ENCODE measurements around the gene PIAS2.

The PIAS2 gene

DNA sequence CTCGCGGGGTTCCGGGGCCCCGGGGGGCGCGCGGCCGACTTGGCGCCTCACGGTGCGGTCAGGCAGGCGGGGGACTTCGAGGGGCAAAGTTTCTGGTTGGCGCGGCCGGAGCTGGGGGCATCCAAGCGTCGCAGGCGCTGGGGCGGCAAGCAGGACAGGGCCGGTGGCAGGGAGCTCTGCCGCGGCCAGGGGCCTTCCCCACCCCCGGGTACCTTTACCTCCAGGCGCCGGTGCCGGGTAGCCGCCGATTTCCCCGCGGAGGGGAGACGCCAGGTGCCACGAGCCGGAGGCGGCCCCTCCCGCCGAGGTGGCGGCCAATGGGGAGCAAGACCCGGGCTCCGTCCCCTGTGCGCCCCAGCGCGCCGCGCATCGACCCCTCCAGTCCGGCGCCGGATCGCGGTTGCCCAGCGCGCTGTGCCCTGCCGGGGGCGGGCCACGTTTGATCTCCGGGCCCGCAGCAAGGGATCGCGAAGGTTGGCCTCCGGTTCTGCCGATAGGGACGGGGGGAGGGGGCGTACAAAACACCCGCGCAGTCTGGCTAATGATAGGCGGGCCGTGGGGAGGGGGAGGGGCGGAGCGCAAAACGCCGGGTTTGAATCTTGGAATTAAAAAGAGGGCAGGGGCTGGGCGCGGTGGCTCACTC lies 160.6 kb downstream of the PIAS2 start, which contains the start of gene ST8SIA5:
TSS of gene ST8SIA5 (minus strand) at position 495 of the 643 bp plus-strand sequence. CDS start 545 bp downstream, outside the sequence.
- DNase-seq = no peak

DNA sequence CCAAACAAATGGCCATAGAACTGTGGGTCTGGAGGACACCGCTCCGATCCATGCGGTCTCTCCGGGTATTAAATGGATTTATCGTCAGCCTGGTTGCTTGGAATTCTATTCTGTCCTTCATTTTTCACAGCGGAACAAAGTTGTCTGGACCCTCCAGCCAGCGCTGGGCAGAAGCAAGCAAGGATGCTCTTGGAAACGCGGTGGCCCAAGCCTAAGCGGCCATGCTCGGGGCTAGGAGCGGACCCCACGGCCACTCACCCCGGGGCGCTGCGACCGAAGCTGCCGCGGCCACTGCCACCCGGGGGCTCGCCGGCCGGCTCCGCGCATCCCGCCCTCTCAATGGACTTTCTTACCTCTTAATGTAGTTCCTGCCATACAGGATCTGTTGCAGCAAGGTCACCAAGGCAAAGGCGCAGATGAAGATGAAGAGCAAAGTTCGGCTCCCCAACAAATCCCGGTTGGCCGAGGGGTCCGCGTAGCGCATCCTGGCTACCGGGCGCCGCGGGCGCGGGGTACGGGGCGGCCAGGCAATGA lies 161.2 kb downstream of the PIAS2 start:
- DNase-seq = no peak

DNA sequence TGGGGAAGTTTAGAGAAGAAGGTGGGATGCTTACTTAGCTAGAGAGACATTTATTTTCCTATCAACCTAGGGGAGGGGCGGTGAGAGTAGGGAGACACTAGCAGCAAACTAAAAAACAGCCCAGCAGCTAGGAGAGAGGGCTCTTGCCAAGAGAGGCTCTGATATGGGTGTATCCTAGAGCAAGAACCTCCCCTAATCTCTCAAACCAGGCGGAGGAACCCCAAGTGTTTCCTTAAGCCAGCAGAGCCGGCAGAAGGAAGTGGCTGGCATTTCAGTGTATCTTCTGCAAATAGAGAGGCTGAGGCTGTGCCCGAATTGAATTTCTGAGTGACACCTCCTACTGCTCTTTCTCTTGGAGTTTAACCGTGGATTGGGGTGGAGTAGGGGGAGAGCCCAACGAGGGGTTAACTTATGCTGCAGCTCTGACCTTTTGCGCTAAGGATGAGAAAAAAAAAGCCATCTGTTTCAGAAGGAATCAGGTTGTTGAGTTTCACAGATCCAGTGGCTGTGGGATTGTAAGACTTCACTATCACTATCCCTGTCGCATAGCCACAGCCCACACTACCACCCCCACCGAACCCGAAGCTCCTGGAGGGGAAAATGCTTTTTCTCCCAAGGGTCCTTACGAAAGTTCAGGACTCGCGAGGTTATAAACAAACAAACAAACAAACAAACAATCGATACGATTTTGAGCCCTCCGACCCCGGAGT lies 161.8 kb downstream of the PIAS2 start:
- peak; percentile 20 to 44 for DNase-seq

DNA sequence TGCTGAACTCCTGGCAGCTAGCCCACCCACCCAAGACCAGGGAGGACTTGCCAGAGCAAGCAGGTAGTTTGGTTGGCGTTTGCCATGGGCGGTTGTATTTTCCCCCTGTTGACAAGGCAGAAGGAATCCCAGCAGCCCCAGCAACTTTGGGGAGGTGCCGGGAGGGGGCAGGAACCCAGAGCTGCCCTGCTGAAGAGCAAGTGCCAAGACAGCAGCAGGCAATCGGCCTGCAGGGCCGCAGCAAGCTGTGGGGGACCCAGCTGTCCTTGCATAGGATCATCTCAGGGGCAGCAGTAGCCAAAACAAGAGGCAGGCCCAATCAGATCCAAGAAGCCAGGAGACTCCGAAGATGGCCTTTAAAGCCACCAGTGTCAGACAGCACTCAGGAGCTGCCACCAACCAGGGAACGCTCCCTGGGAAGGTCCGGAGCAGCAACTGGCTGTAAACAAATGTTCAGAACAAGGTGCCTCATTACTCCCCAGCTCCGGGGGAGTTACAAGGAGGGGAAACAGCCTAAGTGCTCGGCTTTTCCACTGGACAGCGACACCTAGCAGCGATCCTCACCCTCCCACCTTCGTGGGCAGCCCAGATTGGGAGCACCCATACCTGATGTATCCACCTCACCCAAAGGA lies 162.5 kb downstream of the PIAS2 start:
- no peak for DNase-seq

DNA sequence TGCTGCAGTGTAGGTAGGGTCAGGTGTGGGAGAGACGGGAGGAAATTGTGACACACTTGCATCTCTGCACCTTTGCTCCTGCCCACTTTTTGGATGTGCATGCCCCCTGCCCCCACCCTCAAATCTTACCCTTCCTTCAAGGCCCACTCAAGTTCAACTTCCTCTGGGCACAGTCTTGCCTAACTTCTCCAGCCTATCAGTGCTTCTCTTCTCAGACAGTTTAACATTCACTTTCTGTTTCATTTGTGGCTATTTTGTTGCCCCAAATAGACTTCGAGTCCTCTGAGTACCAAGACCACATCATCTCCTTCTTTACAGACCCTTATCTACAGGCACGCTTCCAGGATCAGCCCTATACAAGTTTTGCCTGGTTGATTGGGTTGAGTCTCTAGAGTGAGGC lies 163.1 kb downstream of the PIAS2 start:
- DNase-seq = peak; percentile 32 to 48
